Naive thymus-derived CD8-positive, alpha-beta T cell (primary cell): ENCODE data around the gene HOXD4. TPM values are rescaled to one million over a fixed set of nuclear protein-coding genes. Genes with fewer than 3 reads are reported as not detected.

ENCODE experiments used
- ATAC-seq, 2 donors: fragments of 150-1000 bp; cut with Tn5 transposase in 1 of 2; sonication (Bioruptor Pico), chemical (Tn5 transposase) in 1 of 2; 1 replicate in 1 of 2; 2 replicates in 1 of 2; pipeline ENCODE4 v1.10.0; 2021; ENCODE audit warnings: mild to moderate bottlenecking in 2 of 2, moderate library complexity in 2 of 2
- POLR2A ChIA-PET: fragments of 350-600 bp; sonication (Branson Sonifier 250); formaldehyde crosslinking; loops from one replicate; lab custom pipeline; 2021; ENCODE audit warnings: antibody characterized with exemption; lab: Charles Lee
- DNase-seq, 10 donors: peaks; one replicate each; pipeline versions ENCODE4 v3.0.0 to v3.0.0-alpha.2; 2020 to 2022
- H3K27ac Mint-ChIP-seq, 10 donors: one replicate each; pipeline ENCODE4 v1.8.0; 2020 to 2022; ENCODE audit warnings: mild to moderate bottlenecking in 10 of 10, mixed read lengths in 10 of 10, moderate library complexity in 4 of 10, inconsistent platforms in 1 of 10
- H3K27me3 Mint-ChIP-seq, 5 donors: one replicate each; pipeline ENCODE4 v1.8.0; 2021 to 2022; ENCODE audit warnings: mixed read lengths in 5 of 5
- H3K36me3 Mint-ChIP-seq, 3 donors: one replicate each; pipeline ENCODE4 v1.8.0; 2020 to 2022; ENCODE audit warnings: mixed read lengths in 3 of 3, mild to moderate bottlenecking in 2 of 3, inconsistent platforms in 1 of 3
- H3K4me1 Mint-ChIP-seq, 4 donors: one replicate each; pipeline ENCODE4 v1.8.0; 2021 to 2022; ENCODE audit warnings: mixed read lengths in 4 of 4
- H3K4me3 Mint-ChIP-seq, 10 donors: one replicate each; pipeline ENCODE4 v1.8.0; 2020 to 2022; ENCODE audit warnings: mild to moderate bottlenecking in 10 of 10, mixed read lengths in 10 of 10, moderate library complexity in 6 of 10, inconsistent platforms in 1 of 10
- H3K9me3 Mint-ChIP-seq, 9 donors: one replicate each; pipeline ENCODE4 v1.8.0; 2020 to 2022; ENCODE audit warnings: mixed read lengths in 9 of 9, mild to moderate bottlenecking in 3 of 9, inconsistent platforms in 1 of 9, moderate library complexity in 1 of 9
- polyA plus RNA-seq, 3 donors: library from polyadenylated mRNA; unstranded; fragments of 300-500 nt; fragmentation: Illumina TruSeq; gene quantifications; one replicate each; pipeline ENCODE4 v1.2.3, GENCODE V29; 2021
- total RNA-seq, 8 experiments: library from RNA in 2 of 8; stranded (reverse) in 2 of 8; gene quantifications; one replicate each; pipeline ENCODE4 v1.2.3 and lab custom pipeline; 2021 to 2026

The HOXD4 gene
- total and polyA plus RNA-seq, 5 experiments from 2014 or later: not detected

DNA sequence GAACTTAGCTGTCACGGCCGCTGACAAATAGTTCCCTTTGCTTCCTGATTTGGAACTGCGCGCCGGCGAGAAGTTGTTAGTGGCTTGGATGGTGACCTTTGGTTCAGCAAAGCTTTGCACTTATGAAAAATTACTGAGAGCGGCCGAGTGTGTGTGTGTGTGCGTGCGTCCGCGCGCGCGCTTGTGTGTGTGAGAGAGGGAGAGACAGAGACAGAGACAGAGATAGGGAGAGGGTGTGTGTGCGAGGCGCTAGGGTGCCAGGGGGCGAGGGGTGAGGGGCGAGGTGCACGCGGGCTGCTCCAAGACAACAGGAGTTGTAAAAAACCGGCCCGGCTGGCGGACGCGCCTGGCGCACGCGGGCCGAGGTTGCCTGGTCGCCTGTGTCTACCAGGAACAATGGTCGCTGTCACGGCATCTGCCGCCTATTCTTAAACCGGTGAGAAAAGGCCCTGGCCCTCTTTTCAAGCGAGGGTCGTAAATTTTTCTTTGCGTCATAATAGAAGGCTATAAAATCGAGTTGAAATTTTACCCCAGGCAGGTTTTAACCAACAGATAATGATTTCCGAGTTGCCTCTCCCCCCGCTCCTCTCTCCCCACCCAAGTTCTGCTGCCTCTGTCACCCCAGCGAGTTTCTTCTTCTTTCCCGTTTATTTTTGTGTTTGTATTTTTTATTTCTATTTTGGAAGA, 6.3 kb downstream of the HOXD4 start:
- ATAC-seq (no peak), DNase-seq (no peak)
- POLR2A ChIA-PET: no interaction called here
- Mint-ChIP-seq H3K4me3 (peak overlapping the region in 9 of 10 donors; percentile 1 to 81 (median 66)), H3K27ac (peak overlapping the region in 2 of 10 donors; percentile 50 to 56), H3K4me1 (peaks cover 11 to 28% (median 16%) of the 10 kb centered on the region in 4 donors), H3K27me3 (peaks cover 41 to 89% (median 75%) of the 10 kb centered on the region in 5 donors), H3K36me3 (peaks cover 2 to 5% (median 4%) of the 10 kb centered on the region in 3 donors), H3K9me3 (peaks cover 0 to 2% (median 0%) of the 10 kb centered on the region in 9 donors)

DNA sequence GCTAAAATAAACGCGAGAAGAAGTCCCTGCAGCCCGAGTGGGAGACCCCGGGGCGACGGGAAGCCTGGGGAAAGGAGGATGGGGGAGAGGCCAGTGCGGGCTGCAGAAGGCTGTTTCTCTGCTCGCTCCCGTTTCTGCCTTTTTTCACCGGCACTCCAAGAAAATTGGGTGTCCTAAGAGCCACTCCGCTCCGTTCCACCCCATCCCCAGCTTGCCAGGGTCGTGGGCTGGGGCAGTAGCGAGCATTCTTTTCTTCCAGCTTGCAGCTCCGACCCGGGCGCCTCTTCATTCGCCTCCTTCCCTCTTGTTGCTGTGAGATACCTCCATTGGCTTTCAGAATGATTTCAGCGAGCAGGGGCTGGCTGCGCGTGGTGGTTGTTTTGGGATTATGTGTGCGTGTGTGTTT, 6.8 kb downstream of the HOXD4 start:
- no peak for DNase-seq
- Mint-ChIP-seq H3K4me1 (peaks cover 10 to 28% (median 18%) of the 10 kb centered on the region in 4 donors), H3K4me3 (peak overlapping the region in 9 of 10 donors; percentile 24 to 81 (median 69)), H3K27ac (peak overlapping the region in 2 of 10 donors; percentile 34 to 69), H3K9me3 (peaks cover 0 to 2% (median 0%) of the 10 kb centered on the region in 9 donors), H3K36me3 (peaks cover 2 to 6% (median 5%) of the 10 kb centered on the region in 3 donors), H3K27me3 (peaks cover 41 to 89% (median 79%) of the 10 kb centered on the region in 5 donors)
- POLR2A ChIA-PET: no interaction called here
- no peak for ATAC-seq

DNA sequence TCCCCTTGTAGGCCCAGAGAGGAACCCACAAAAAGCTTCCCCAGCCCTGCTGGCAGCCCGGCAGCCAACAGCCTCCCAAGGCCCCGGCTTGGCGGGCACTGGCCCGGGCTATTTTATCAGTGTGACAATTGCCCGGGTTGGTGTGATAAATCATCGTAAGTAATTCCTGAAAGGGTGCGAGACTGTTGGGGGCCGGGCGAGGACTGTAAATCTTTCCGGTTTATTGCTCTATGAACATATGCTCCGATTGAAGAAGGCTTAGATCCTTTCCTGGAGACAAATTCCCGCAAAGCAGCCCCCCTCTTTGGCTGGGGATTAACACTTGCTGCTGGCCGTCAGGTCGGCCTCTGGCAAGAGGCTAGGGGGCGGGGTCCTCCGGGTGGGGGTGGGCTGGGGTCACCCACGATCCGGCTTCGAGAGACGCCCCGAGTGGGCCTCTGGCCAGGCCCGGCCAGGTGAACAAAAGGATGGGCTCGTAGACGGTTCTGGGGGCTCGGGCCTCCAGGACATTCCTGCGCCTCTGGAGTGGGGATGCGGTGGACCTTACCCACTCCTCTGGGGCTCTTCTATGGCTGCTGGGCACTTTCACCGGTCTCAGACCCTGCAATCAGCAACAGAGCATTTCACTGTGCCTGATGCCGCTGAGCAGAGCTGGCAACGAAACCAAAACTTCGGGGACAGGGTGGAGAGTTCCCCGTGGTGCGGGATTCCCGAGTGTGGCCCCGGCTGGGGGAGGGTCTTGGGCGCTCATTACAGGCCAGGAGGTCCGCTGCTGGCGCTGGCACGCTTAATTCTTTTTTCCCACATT, 7.7 kb downstream of the HOXD4 start:
- ATAC-seq (no peak), DNase-seq (no peak)
- H3K9me3 Mint-ChIP-seq: peaks cover 0 to 7% (median 2%) of the 10 kb centered on the region in 9 donors
- peaks cover 5 to 14% (median 5%) of the 10 kb centered on the region in 3 donors for H3K36me3 Mint-ChIP-seq
- no peak overlapping the region for H3K27ac Mint-ChIP-seq
- peaks cover 49 to 89% (median 83%) of the 10 kb centered on the region in 5 donors for H3K27me3 Mint-ChIP-seq
- H3K4me1 Mint-ChIP-seq: peaks cover 11 to 32% (median 22%) of the 10 kb centered on the region in 4 donors
- POLR2A ChIA-PET: no interaction called here
- peak overlapping the region in 7 of 10 donors; percentile 29 to 64 (median 51) for H3K4me3 Mint-ChIP-seq

DNA sequence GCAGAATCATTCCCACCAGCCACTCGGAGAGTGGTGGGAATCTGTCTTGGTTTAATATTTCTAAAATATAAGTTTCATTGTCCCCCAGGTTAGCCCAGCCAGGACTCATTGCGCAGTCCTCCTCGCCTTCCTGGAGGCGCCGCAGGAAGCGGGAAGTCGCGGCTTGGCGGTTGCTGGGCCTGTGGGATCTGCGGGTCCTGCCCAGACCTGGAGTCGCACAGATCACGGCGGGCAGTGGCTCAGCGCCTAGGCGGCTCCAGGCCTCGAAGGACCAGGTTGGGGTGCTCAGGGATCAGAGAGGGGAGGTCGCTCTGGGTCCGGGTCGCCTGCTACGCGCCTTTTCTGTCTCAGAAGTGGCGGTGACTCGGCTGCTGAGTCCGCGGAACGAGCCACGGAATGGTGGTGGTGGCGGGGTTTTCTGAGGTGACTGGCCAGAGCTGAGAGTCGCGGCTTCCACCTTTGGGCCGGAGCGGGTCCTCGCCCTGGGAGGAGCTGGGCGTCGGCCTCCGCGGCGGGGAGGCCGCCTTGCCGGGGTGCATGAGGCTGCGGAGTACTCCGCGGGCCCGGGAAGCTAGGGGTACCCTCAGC, 8.4 kb downstream of the HOXD4 start:
- peaks cover 0 to 11% (median 3%) of the 10 kb centered on the region in 9 donors for H3K9me3 Mint-ChIP-seq

DNA sequence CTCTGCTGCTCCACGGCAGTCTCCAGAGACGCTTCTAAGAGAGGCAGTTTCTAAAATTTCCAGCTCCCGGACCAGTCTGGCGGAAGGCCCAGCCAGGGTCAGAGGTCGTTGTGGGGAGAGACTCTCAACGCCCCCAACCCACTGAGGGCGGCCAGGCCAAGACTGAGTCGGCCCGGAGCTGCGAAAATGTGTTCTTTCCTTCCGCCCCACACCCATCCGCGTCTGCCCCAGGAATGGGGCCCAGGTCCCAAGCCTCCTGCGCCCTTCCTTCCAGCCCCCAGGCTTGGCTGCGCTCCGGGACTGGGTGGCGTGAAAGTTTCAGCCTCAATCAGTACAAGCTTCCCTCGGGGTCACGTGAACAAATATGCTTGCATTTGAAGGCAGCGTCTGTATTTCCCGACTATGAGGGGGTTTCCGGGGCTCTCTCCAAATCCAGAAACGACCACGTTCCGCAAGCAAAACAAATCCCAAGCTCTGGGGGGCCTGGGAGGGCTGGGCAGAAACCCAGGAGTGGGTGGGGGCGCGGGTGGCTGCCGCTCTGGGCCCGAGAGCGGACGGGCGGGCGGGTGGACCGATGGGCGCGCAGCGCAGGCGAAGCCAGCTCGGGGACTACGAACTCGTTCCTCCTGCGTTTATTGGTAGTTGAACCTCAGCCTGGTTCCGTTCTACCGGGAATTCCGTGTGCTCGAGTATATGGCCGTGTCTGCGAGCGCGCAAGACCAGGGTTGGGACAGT, 9.1 kb downstream of the HOXD4 start:
- peak overlapping the region in 7 of 10 donors; percentile 20 to 66 (median 48) for H3K4me3 Mint-ChIP-seq
- H3K36me3 Mint-ChIP-seq: peaks cover 5 to 19% (median 8%) of the 10 kb centered on the region in 3 donors
- H3K4me1 Mint-ChIP-seq: peaks cover 14 to 37% (median 25%) of the 10 kb centered on the region in 4 donors
- ATAC-seq: no peak
- DNase-seq: no peak
- peaks cover 0 to 11% (median 3%) of the 10 kb centered on the region in 9 donors for H3K9me3 Mint-ChIP-seq
- H3K27ac Mint-ChIP-seq: peak overlapping the region in 2 of 10 donors; percentile 29 to 74
- POLR2A ChIA-PET: no interaction called here
- H3K27me3 Mint-ChIP-seq: peaks cover 45 to 89% (median 78%) of the 10 kb centered on the region in 5 donors

More for the DNA sequence above, 8.4 kb downstream of the HOXD4 start:
- POLR2A ChIA-PET: no interaction called here
- no peak overlapping the region for H3K27ac Mint-ChIP-seq
- peak overlapping the region in 7 of 10 donors; percentile 29 to 64 (median 50) for H3K4me3 Mint-ChIP-seq
- H3K4me1 Mint-ChIP-seq: peaks cover 14 to 37% (median 24%) of the 10 kb centered on the region in 4 donors
- H3K27me3 Mint-ChIP-seq: peaks cover 47 to 89% (median 81%) of the 10 kb centered on the region in 5 donors
- peaks cover 5 to 19% (median 8%) of the 10 kb centered on the region in 3 donors for H3K36me3 Mint-ChIP-seq
- DNase-seq (no peak), ATAC-seq (no peak)

DNA sequence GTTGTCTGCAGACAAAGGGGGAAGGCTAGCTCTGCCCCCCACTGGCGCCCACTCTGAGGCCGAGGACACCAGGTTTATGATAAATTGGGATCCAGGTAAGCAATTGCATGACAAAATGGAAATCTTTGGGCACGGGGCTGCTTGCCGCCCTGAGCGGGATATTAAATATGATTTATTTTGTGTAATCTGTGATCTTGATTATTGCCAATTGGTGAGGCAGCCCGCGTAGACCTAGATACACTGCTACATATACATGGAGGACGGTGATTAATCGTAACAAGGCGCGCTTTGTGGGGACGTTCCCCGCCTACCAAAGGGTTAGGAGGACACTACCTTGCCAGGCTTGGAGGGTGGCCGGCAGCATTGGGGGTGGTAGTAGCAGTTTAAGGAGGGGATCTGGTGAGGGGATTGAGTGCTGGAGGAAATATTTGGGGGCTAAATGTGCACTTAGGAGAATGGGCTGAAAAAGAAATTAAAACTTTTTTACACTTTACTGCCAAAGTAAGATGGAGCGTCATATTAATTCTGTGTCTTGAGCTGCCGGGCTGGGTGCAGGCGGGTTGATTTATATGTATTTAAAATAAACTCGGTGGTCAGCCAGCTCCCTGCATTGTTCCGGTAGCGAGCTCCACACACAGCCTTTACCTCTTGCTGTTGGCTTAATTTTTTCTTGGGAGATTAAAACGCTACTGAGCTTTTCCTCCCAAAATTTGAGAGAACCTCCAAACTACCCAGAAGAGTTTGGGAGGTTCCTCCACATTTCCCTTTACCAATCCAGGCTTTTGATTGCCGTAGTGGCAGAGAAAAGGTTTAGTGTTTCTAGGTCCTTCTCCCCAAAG, 9.9 kb downstream of the HOXD4 start:
- Mint-ChIP-seq H3K4me1 (peaks cover 14 to 37% (median 25%) of the 10 kb centered on the region in 4 donors), H3K36me3 (peaks cover 5 to 19% (median 8%) of the 10 kb centered on the region in 3 donors), H3K9me3 (peaks cover 0 to 11% (median 3%) of the 10 kb centered on the region in 9 donors), H3K27me3 (peaks cover 50 to 89% (median 79%) of the 10 kb centered on the region in 5 donors), H3K27ac (peak overlapping the region in 2 of 10 donors; percentile 29 to 74), H3K4me3 (peak overlapping the region in 3 of 10 donors; percentile 30 to 49 (median 48))
- POLR2A ChIA-PET: no interaction called here
- ATAC-seq (no peak), DNase-seq (no peak)

DNA sequence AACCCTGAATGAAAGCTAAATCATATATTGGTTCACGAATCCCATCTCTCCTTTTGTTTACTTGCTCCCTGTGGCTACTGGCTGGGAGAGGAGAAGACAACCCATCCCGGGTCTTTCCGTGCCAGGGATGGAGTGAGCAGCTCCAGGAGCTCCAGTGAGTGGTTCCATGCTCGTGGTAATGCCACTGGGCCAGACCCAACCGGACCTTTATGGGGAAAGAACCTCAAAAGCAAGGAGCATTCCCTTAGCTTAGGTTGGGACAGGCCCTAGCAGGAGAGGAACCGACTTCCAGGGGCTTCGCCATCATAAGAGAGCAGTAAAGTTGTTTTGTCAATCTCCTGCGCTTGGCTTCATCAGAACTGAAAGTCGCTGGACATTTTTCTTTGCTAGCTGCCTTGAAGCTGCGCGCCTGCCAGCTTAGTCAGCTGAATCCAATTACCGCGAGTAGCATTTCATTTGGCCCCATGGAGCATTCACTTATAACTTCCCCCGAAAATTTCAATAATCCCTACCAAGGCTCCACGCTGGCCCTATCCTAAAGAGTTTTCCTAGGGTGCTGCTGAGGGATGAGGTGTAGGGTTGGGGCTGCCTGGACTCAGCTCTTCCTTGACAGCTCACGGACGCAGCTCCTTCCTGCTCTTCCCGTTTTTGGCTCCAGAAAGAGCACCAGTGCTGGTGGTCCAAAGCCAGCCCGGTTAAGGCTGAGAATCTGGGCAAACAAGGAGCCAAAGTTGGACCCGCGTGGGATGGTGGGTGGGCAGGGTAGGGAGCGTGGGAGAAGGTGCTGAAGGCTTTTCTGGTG, 10.7 kb downstream of the HOXD4 start:
- POLR2A ChIA-PET: no interaction called here
- no peak for ATAC-seq
- no peak for DNase-seq
- Mint-ChIP-seq H3K36me3 (peaks cover 5 to 20% (median 8%) of the 10 kb centered on the region in 3 donors), H3K27ac (no peak overlapping the region), H3K27me3 (peaks cover 53 to 90% (median 81%) of the 10 kb centered on the region in 5 donors), H3K4me1 (peaks cover 13 to 37% (median 22%) of the 10 kb centered on the region in 4 donors), H3K9me3 (peaks cover 0 to 11% (median 3%) of the 10 kb centered on the region in 9 donors), H3K4me3 (no peak overlapping the region)

DNA sequence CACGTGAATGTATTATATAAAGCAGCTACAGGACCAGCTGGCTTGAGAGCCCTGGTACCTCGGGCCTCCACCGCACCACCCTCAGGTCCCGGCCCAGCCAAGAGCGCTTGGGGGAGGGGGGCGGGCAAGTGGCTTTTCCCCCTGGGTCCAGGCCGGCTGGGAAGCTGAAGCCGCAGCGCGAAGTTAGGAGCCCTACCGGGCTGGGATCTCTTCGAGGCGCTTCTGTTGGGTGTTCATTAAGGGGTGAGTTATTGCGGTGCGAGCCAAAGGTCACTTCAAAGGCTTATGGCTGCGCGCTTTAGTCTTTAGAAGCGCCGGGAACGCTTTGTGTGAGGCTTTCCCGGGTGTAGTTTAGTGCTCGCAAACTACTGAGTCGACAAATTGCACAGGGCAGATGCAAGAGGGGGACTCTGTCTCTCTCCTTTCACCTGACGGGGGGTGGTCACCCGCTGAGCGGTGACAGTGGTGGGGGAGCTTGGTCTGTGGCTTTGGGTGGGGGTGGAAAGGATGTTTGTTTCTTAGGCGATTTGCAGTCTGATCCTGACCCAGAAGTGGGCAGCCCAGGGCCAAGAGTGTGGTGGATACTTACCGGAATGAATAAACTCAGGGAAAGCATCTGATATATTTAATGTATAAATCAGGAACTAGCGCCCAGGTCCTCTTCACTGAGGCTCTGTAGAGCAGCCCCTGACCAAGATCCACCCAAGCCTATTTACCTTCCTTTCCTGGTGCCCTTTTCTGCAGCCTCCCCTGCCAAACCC, 11.7 kb downstream of the HOXD4 start:
- Mint-ChIP-seq H3K4me1 (peaks cover 7 to 28% (median 17%) of the 10 kb centered on the region in 4 donors), H3K9me3 (peaks cover 0 to 11% (median 5%) of the 10 kb centered on the region in 9 donors), H3K4me3 (no peak overlapping the region), H3K27ac (peak overlapping the region in 2 of 10 donors; percentile 38 to 89), H3K27me3 (peaks cover 58 to 92% (median 78%) of the 10 kb centered on the region in 5 donors), H3K36me3 (peaks cover 5 to 26% (median 5%) of the 10 kb centered on the region in 3 donors)
- DNase-seq (no peak), ATAC-seq (no peak)
- POLR2A ChIA-PET: no interaction called here

DNA sequence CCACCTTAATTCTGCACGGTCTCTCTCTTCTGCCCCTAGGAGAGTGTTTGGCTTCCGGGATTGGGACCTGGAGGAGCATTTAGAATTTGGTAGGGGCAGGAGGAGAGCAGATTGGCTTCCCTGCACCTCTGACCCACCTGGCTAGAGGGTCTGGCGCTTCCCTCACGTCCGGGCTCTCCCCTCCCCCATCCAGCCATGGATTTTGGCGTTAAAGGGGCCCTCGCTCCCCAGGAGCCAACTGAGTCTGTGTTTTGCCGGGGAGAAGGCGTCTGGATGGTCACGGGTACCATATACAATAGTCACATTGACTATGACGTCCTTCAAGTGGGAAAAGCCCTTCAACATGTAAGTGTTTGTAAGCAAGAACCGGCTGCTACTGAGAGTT, 12.3 kb downstream of the HOXD4 start:
- Mint-ChIP-seq H3K36me3 (peaks cover 2 to 26% (median 5%) of the 10 kb centered on the region in 3 donors), H3K27ac (peak overlapping the region in 3 of 10 donors; percentile 38 to 63 (median 48)), H3K4me3 (peak overlapping the region in 6 of 10 donors; percentile 12 to 56 (median 34))

DNA sequence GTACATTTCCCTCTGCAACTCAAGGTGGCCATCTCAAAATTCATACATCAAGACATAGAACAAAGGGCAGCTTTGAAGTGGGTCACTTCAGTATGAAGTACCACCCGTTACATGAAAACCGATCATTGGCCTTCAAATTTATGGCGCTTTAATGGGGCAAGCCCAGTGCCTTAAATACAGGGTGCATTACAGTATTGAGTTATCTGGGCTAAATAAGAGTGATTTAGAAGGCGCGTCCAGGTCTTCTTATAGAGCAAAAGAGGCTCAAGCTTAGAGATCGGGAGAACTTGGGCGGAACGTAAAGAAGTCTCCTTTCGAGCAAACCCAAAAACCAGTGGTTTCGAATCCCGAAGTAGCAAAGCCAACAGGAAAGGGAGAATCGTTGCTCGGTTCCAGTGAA, 12.9 kb downstream of the HOXD4 start:
- Mint-ChIP-seq H3K27ac (peak overlapping the region in 3 of 10 donors; percentile 38 to 72 (median 48)), H3K4me3 (peak overlapping the region in 6 of 10 donors; percentile 12 to 57 (median 40)), H3K27me3 (peaks cover 54 to 93% (median 74%) of the 10 kb centered on the region in 5 donors), H3K36me3 (peaks cover 2 to 26% (median 5%) of the 10 kb centered on the region in 3 donors), H3K4me1 (peaks cover 5 to 22% (median 13%) of the 10 kb centered on the region in 4 donors), H3K9me3 (peaks cover 0 to 11% (median 5%) of the 10 kb centered on the region in 9 donors)
- DNase-seq (no peak), ATAC-seq (no peak)
- POLR2A ChIA-PET: no interaction called here

More for the DNA sequence above, 12.3 kb downstream of the HOXD4 start:
- POLR2A ChIA-PET: no interaction called here
- DNase-seq (no peak), ATAC-seq (no peak)
- peaks cover 0 to 11% (median 5%) of the 10 kb centered on the region in 9 donors for H3K9me3 Mint-ChIP-seq
- peaks cover 54 to 91% (median 74%) of the 10 kb centered on the region in 5 donors for H3K27me3 Mint-ChIP-seq
- H3K4me1 Mint-ChIP-seq: peaks cover 5 to 22% (median 14%) of the 10 kb centered on the region in 4 donors
